Measurements from ENCODE around the gene NTRK2.

GRCh38 chr9:84851935-84852585 is 182.5 kb downstream of the NTRK2 start:
- TF ChIP-seq POLR2A (IDR thresholded peaks at IDR 0.05) = no peak
- TF ChIP-seq EP300 (IDR thresholded peaks at IDR 0.05) = no peak
- TF ChIP-seq, protein P1, sequence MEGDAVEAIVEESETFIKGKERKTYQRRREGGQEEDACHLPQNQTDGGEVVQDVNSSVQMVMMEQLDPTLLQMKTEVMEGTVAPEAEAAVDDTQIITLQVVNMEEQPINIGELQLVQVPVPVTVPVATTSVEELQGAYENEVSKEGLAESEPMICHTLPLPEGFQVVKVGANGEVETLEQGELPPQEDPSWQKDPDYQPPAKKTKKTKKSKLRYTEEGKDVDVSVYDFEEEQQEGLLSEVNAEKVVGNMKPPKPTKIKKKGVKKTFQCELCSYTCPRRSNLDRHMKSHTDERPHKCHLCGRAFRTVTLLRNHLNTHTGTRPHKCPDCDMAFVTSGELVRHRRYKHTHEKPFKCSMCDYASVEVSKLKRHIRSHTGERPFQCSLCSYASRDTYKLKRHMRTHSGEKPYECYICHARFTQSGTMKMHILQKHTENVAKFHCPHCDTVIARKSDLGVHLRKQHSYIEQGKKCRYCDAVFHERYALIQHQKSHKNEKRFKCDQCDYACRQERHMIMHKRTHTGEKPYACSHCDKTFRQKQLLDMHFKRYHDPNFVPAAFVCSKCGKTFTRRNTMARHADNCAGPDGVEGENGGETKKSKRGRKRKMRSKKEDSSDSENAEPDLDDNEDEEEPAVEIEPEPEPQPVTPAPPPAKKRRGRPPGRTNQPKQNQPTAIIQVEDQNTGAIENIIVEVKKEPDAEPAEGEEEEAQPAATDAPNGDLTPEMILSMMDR (IDR thresholded peaks at IDR 0.05) = no peak

Data from suprapubic skin (tissue), 3 donors.